ENCODE data around the gene SPOCD1.

The SPOCD1 gene

DNA sequence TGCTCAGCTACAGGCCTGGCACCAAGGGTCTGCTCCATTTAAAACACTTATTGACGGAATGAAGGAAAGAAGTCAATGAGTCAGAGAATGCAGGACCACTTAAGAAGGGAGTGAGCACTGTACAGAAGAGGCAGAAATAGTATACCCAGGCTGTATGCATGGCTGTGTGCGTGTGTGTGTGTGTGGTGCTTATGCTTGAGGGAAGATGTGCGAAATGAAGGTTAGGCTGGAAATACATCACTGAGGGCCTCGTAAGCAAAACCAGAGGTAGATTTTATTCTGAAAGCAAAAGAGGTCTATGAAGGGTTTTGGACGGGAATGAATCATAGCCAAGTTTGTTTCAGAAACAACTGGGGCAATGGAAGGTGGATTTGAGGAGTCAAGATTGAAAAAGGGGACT lies 42.0 kb downstream of the SPOCD1 start:
- DNase-seq (ENCODE audit: low read depth in 1 of 2, low spot score in 1 of 2), result no peak

DNA sequence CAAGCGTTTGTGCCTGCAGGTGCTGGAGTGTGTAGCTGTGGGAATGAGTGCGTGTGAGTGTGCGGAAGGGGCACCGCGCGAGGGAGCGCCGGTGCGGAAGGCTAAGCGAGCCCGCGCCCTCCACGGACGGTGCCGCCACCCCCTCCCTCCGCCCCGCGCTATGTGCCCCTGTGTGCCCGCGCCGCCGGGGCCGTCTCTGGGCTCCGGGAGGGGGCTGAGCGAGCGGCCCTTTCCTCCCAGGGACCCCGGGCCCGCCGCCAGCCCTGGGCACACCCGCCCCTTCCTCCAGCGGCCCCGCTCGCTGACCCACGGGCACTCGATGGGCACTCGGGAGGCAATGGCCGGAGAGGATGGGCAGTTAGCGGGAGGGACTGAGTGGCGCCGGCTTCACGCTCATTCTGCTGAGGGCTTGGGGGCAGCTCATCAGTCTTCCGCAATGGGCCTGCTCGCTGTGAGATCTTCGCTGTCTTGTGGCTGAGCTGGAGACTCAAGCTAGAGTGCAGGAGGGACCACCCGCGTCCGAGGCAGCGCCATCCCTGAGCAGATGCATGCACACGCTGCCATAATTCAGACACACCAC lies 43.1 kb downstream of the SPOCD1 start:
- no peak for DNase-seq (ENCODE audit: low read depth in 1 of 2, low spot score in 1 of 2)

DNA sequence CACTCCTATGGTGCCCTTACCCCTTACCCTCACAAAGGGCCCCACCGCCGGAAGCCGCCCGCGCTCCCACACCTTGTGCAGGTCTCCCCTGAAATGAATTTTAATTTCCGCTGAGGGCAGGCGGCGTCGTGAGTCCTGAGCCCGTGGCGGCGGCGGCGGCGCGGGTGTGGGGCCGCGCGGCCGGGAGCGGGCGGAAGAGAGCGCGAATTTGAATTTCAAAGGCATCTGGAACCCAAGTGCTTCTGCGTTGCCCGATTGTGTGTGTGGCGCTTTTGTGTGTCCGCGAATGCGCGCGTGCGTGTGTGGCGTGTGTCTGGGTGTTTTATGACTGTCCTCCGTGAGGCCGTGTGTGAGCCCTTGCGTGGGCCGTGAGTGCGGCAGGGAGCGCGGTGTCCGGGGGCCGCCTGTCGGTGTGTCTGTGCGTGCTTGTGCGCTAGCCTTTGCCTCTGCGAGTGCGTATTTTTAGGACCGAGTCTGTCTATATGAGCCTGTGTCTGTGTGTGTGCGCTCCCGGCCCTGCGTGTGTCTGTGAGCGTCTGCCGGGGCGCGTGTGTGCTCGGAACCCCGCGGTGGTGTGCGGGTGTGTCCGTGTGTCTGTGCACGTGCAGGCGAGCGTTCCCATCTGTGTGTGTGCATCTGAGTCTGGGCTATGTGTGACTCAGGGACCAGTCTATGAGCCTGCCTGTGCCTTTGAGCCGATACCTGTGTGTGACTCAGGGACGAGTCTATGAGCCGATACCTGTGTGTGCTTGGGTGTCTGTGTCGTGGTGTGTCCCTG lies 43.7 kb downstream of the SPOCD1 start:
- peak in 1 of 2 donors; percentile 33 for DNase-seq (ENCODE audit: low read depth in 1 of 2, low spot score in 1 of 2)

DNA sequence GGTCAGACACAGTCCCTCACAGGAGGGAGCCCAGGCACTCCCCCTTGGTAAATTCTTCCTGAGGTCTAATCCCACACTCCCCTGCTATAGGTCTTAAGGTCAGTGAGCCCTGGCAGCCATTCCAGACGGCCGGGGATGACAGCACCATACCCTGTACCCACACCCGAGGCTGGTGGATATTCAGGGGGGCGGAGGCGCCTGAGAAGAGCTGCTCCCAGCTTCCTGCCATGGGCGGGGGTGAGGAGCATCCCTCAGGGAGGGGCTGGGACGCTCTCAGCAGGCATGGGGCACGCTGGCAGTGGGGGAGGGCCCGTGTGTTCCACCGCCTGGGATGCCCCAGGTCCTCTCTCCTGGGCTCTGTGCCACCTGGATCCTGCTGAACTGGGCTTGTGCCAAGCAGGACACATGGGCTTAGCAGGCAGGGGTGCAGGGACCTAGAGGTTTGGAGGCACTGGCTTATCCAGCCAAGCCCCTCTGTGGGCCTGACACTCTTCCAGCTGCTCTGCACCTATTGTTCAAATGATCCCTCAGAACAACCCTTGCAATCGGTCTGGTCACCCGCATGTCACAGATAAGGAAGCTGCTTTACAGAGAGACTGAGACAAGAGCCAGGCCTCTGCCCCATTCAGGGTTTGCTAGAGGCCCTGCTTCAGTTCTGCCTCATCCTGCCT lies 46.0 kb downstream of the SPOCD1 start:
- no peak for DNase-seq (ENCODE audit: low read depth in 1 of 2, low spot score in 1 of 2)

DNA sequence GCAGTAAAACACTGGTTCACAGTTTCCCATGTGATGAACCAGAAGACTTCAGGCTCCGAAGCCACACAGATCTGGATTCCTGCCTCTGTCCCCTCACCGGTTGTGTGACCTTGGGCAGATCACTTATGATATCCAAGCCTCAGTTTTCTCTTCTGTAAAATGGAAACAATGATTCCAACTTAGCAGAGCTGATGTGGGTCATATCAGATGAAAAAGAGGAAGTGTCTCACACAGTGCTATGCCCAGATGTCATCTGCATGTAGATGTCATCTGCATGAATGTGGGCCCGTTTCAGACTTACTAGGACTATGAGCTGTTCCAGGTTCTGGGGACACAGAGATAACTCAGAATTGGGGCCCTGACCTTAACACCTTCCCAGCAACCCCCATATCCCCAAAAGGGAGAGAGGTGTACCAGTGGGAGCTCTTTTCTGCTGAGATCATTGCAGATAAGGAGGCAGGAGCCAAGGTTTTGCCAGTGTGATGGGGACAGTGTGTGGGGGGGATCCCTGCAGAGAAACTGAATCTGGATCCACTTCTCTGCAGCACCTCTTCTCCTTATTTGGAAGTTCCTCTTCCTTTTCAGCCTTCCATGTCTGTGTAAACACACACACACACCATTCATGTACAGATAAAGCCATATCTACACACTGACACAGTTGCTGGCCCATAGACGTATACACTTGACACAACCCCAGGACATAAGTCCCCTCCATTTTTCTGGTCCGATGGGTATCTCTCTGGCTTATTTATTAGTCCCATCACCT lies 46.7 kb downstream of the SPOCD1 start:
- no peak for DNase-seq (ENCODE audit: low read depth in 1 of 2, low spot score in 1 of 2)

DNA sequence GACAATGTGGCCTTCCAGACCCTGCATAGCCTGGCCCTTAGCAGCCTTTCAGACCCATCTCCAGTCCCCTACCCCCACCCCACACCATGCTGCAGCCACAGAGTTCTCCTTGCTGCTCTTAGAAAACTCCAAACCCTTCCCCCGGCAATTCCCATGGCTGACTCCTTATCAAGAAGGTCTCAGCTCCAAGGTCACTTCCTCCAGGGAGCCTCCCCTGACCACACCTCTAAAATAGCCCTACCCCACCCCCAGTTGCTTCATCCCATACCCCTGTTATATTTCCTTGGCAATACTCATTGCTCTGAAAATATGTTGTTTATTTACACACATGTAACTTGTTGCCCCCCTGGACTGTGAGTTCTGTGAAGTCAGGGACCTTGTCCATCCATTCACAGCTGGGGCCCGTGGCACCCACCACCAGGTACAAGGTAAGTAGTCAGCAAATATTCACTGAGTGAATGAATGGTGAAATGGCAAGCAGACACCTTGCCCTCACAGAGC lies 47.4 kb downstream of the SPOCD1 start:
- DNase-seq (ENCODE audit: low read depth in 1 of 2, low spot score in 1 of 2), result no peak

DNA sequence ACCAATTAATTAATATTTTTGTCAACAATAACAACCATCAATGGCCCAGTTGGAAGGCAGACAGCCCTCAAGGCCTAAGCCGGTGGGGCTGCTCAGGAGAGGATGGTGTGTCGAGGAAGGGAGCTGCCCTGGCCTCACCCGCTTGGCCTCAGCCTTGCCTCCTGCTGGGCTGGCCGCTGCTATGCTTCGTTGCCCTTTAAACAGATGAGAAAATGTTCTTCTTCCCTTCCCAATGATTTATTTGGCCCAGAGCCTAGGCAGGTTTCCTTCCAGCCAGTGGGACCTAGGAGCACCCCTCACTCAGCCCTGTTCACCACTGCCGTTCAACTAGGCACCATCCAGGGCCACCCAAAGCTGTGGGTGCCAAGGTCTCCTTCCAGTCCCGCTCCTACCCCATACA lies 48.6 kb downstream of the SPOCD1 start:
- DNase-seq (ENCODE audit: low read depth in 1 of 2, low spot score in 1 of 2), result no peak

DNA sequence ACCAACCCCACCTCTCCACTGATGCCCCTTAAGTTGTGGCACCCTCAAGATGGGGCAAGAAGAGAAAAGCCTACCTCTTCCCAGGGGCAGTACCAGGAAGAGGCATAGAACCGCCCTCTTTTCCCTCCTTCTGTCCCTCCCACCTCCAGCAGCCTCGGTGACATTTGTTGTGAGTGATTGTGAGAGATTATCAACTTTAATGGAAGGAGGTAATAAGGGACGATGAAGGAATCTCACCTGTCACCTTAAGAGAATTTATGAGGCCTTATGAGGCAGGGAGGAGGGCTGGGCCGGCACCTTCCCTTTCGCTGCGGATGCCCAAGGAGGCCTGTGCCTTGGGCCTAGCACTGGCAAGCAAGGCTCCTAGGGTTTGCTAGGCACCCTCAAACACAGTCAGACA lies 50.3 kb downstream of the SPOCD1 start:
- no peak for DNase-seq (ENCODE audit: low read depth in 1 of 2, low spot score in 1 of 2)

DNA sequence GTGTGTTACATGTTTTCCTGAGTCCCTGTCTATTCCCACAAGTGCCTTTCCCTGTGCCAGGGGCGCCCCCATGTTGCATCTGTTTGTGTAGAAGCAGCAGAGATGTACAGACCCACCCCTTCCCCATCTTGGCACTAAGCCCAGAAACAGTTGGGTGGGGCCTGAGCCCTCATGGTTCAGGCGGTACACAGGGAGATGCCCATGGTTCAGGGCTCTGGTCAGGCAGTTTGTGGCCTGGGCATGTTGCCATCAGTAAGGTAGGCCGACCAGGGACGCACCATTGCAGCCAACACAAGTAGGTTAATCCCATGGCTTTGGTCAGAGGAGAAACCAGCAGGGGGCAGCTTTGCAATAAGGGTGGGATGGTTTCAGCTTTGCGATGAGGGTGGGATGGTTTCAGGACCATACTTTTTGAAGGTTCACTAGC lies 50.8 kb downstream of the SPOCD1 start:
- no peak for DNase-seq (ENCODE audit: low read depth in 1 of 2, low spot score in 1 of 2)

DNA sequence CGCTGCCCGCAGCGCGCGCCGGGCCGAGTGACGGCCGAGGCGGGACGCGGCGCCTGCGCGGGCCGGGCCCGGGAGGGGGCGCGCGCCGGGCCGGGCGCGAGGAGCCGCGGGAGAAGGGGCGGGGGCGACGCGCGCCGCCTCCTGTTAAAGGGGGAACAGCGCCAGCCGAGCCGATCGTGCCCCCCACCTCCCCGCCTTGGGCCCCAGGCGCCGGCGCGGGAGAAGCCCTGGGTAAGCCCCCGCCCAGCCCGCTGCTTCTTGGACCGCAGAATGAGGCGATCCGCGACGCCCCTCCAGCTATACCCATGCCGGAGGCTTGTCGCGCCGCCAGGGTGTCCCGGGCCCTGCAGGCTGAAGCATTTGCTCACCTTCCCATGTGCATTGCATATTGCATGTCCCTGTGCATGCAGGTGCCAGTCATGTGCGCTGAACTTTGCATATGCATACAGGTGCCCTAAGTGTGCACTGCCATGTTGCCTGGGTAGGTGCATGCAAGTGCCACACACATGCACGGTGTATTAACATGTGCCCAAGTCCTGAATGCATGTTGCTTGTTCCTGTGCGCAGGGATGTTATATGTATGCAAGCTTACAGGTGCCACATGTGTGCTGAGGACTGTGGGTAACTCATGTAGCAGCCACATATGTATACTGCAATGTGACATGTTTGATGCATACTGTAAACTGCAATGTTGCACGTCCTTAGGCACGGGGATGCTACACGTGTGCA lies 51.3 kb downstream of the SPOCD1 start, which contains the start of gene ADGRB2:
TSS of gene ADGRB2 (minus strand) at position 29 of the 729 bp plus-strand sequence. CDS start 7,119 bp downstream, outside the sequence.
- no peak for DNase-seq (ENCODE audit: low read depth in 1 of 2, low spot score in 1 of 2)

DNA sequence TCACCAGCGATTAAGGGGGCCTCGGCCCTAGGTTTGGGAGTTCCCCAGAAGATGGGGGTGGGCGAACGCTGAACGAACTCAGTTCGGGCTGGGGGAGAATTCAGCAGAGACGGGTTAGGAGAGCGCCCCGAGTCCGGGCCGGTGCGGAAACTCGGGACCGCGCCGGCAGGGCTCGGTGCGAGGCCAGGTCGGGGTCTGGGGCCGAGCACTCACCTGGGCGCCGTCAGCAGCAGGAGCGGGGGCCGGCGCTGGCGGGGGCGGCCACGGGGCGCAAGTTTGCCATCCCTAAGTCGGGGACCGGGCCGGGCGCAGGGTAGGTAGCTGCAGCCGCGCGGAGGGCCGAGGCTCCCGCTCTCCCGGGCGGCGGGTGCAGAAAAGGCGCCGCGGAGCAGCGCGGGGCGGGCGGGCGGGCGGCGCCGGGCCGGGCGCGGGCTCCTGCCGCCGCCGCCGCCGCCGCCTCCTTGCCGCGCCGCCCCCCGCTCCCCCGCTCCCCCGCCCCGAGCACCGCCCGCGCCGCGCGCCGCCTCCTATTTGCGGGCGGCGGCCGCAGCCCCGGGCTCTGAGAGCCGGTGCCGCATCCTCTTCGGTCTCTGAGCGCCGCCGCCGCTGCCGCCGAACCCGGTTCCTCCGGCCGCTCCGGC lies 52.0 kb downstream of the SPOCD1 start:
- no peak for DNase-seq (ENCODE audit: low read depth in 1 of 2, low spot score in 1 of 2)

DNA sequence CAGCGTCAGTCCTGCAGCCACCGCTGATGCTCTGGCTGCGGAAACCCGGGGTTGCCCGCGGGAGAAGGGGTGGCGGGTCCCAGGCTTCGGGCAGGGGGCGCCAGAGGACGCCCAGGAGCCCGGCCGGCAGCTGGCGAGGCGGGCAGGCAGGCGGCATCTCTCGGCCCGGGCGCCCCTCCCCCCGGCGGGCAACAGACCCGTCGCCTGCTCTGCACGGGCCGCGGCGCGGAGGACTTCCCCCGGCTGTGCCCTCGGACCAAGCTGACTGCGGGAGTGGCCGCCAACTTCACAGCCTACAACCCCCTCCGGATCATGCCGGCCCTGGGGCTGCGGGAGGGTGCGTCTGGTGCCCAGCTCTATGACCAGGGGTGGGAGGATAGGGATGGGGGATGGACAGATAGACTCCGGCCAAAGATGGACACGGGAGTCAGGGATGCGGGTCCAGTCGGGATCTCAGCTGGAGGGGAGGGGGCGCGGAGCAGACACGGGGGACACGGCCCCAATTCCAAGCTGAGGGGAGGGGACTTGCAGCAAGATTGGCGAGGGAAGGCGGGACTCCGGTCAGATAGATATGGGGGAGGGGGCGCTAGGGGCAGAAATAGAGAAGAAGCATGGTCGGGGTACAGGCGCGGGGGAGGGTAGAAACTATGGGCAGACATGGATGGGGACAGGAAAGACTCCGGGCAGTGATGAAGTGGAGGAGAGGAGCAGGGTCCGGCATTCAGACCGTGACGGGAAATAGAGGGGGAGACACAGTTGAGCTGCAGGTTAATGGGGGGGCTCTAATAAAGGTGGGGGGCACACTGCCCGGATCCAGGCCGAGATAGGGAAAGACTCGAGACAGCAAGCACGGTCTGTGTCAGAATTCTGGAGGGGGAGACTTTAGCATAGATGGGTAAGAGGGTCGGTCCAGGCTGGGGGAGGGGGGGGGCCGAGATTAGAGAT lies 52.8 kb downstream of the SPOCD1 start:
- peak; percentile 37 to 52 for DNase-seq (ENCODE audit: low read depth in 1 of 2, low spot score in 1 of 2)

DNA sequence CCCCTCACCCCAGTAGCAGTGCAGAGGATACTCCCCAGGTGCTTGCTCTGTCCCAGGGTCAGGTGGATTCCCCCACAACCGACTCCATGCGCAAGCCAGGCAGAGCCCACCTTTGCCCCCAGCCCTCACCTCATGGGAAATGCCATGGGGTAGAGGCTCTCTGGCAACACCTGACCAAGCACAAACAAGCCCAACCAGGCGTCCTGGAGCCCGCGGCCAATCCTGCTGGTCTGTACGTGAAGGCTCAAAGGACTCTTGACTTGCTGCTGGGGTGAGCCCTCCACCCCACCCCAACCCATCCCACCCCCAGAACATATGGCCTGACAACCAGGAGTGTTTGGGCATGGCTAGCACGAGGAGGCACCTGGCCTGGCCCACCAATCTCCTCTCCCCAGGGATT lies 53.5 kb downstream of the SPOCD1 start:
- DNase-seq (ENCODE audit: low read depth in 1 of 2, low spot score in 1 of 2), result no peak

DNA sequence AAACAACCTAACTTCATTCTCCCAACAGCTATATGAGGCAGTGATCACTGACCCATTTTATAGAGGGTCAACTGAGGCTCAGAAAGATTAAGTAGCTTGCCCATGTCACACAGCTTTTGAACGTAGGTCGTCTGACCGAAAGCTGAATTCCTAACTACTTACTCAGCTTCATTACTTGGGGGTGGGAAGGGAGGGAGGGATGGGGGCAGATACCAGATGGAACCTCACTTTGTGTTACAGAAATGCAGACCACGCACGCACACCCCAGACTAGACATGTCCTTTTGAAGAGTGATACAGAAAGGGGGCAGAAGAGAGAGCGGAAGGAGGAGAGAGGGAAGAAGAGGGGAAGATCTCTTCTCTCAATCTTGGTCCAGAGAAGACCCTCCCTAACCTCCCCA lies 53.9 kb downstream of the SPOCD1 start:
- no peak for DNase-seq (ENCODE audit: low read depth in 1 of 2, low spot score in 1 of 2)

DNA sequence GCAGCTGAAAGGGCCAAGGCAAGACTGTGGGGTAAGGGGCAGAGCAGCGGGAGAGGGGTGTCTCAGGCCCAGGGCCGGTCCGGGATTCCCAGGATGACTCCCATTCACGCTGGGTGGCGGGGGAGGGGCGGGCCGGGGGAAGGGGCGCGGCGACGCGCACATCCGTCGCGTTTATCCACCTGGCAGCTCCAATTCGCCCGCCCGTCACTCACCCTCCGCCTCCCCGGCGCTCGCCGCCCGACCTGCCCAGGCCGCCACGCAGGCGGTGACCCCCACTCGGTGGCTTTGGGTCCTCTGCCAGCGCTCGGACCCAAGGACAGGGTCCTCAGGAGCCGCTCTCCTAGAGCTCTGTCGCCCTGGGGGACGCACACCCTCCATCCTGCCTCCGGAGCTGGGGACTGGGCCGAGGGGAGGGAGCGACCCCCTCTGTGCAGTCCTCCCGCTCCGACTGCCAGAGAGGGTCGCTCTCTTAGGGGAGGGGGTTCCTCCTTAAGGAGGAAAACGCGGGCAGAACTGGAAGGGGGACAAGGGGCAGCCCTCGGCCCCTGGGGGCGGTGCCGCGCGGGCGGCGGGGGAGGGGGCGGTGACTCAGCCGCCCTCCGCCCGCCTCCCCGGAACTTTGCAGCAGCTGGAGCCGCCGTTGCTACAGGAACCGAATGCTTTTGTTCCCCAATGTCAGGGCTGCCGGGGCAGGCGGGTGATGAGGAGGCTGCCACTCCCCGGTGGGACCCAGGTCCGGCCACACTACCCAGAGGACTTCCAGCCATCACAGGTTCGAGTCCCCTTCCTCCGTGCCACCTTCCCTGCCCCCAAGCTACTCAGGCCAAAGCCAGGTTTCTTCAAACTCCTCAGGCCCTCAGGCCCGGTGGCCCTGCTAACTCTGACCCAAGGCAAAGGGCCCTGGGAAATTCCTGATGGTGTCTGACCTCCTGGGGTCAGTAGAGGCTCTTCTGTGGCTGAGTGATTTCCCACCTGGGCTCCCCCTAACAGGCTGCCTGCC lies 55.1 kb downstream of the SPOCD1 start:
- DNase-seq (ENCODE audit: low read depth in 1 of 2, low spot score in 1 of 2), result peak; percentile 35 to 39

DNA sequence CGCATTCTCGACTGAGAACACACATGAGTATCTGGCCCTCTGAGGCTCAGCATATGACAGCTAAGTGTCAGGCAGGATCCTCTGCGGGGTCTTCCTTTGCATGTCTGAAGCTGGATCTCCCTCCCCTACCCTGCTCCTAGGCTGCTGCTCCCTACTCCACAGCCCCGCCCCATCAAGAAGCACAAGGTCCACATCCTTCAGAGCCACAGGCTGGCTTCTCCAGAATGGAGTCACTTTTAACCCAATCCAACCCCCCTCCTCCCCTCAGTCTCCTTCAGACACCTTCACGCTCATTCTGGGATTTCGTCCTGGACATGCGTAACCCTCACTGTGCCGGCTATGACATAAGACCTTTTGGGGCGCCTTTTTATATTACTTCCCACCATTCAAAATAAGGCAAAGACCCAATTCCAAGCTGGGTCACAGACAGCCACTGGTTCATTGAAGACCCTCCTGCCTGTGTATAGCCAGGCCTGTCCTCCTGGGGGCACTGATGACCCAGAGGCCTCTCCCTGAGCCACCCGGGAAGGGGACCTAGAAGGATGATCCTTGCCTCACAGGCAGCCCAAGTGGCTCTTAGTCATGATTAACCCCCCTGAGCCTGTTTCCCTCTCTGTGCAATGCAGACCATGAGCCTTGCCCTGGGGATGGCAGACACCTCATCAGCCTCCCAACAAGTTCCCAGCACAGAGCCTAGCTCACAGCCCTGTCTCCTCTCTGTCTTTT lies 56.4 kb downstream of the SPOCD1 start:
- no peak for DNase-seq (ENCODE audit: low read depth in 1 of 2, low spot score in 1 of 2)

DNA sequence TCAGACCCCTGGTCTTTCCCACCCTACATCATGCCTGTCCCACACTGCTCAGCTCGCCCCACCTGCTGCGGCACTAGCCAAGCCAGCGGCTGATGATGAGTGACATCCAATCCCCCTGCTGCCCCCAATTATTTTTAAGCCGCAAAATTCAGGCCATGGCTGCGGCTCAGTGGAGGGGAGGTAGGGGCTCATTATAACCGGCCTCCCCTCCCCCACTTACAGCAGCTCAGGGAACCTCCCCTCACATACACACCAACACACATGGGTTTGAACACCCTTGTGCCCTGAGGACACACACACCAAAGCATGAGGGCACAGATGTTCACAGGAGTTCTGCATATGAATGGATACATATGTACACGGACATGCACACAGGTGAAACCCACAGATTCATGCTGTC lies 57.0 kb downstream of the SPOCD1 start:
- no peak for DNase-seq (ENCODE audit: low read depth in 1 of 2, low spot score in 1 of 2)

All from activated T-helper 1 cell treated with anti-CD3 and anti-CD28 coated beads, Interleukin-2, amount 50 U/mL, for 16 hours (primary cell).